Karpas-422 (cell line): Measurements from ENCODE around the gene STUM. TPM values are rescaled to one million over a fixed set of nuclear protein-coding genes. Genes with fewer than 3 reads are reported as not detected.

Source experiments
- DNase-seq: peaks from one replicate; pipeline ENCODE4 v3.0.0-alpha.2; 2015
- H2AFZ ChIP-seq: fragments of 200-600 bp; sonication (generic); 2 replicates; pipeline ENCODE4 v1.6.1; 2014; ENCODE audit warnings: antibody characterized with exemption, low read length, mixed read lengths
- H3K27ac ChIP-seq: fragments of 200-600 bp; sonication (generic); 2 replicates; pipeline ENCODE4 v1.5.1; 2014; ENCODE audit warnings: mild to moderate bottlenecking, low read length, moderate library complexity
- H3K27me3 ChIP-seq: fragments of 200-600 bp; sonication (generic); 2 replicates; pipeline ENCODE4 v1.6.1; 2014; ENCODE audit warnings: low read length, mixed read lengths
- H3K36me3 ChIP-seq: fragments of 200-600 bp; sonication (generic); 2 replicates; pipeline ENCODE4 v1.6.1; 2014; ENCODE audit warnings: low read length, mixed read lengths; ENCODE audit not compliant: insufficient read depth
- H3K4me1 ChIP-seq: fragments of 200-600 bp; sonication (generic); 2 replicates; pipeline ENCODE4 v1.6.1; 2014; ENCODE audit warnings: mild to moderate bottlenecking, low read length, mixed read lengths
- H3K4me2 ChIP-seq: fragments of 200-600 bp; sonication (generic); 2 replicates; pipeline ENCODE4 v1.6.1; 2014; ENCODE audit warnings: low read length, low read depth, mild to moderate bottlenecking; ENCODE audit not compliant: poor library complexity, severe bottlenecking
- H3K4me3 ChIP-seq: fragments of 200-600 bp; sonication (generic); 2 replicates; pipeline ENCODE4 v1.5.1; 2014; ENCODE audit warnings: mild to moderate bottlenecking, antibody characterized with exemption, low read length, mixed read lengths
- H3K79me2 ChIP-seq: fragments of 200-600 bp; sonication (generic); 2 replicates; pipeline ENCODE4 v1.6.1; 2014; ENCODE audit warnings: mild to moderate bottlenecking, low read length, mixed read lengths
- H3K9ac ChIP-seq: fragments of 200-600 bp; sonication (generic); 2 replicates; pipeline ENCODE4 v1.6.0; 2014; ENCODE audit warnings: low read length
- H3K9me2 ChIP-seq: fragments of 200-600 bp; sonication (generic), shearing (Covaris generic); replicated peaks from 2 replicates; pipeline ENCODE4 v1.6.0; 2014; ENCODE audit warnings: mild to moderate bottlenecking, low read length, moderate library complexity; ENCODE audit not compliant: insufficient read depth
- H3K9me3 ChIP-seq: fragments of 300-700, 200-600 bp; sonication (generic); 2 replicates; pipeline ENCODE4 v1.6.1; 2014; ENCODE audit warnings: low read length, mixed read lengths
- H4K20me1 ChIP-seq: fragments of 200-600 bp; sonication (generic); 2 replicates; pipeline ENCODE4 v1.6.1; 2014; ENCODE audit warnings: mild to moderate bottlenecking, antibody characterized with exemption, low read length, low read depth; ENCODE audit not compliant: insufficient read depth
- total RNA-seq: library from RNA; depleted of rRNA; stranded (reverse); fragments of >200 nt; shearing (Covaris generic); gene quantifications from 2 replicates; pipeline ENCODE4 v1.2.3, GENCODE V29; 2014; ENCODE audit warnings: low replicate concordance

STUM gene
- total RNA-seq, 1 experiment from 2014 or later = 0.15 TPM

- Histone ChIP-seq H3K9ac (no peak overlapping the region), H3K9me2 (no peaks in the 10 kb centered on the region), H3K36me3 (no peaks in the 10 kb centered on the region), H2AFZ (no peak overlapping the region), H4K20me1 (no peaks in the 10 kb centered on the region), H3K27me3 (no peaks in the 10 kb centered on the region), H3K4me3 (no peak overlapping the region), H3K27ac (no peak overlapping the region), H3K4me1 (peaks cover 17% of the 10 kb centered on the region), H3K4me2 (no peak overlapping the region), H3K79me2 (no peaks in the 10 kb centered on the region), H3K9me3 (no peaks in the 10 kb centered on the region)
- DNase-seq = no peak
Measured at GRCh38 chr1:226602186-226603021, 53.8 kb downstream of the STUM start.

DNA sequence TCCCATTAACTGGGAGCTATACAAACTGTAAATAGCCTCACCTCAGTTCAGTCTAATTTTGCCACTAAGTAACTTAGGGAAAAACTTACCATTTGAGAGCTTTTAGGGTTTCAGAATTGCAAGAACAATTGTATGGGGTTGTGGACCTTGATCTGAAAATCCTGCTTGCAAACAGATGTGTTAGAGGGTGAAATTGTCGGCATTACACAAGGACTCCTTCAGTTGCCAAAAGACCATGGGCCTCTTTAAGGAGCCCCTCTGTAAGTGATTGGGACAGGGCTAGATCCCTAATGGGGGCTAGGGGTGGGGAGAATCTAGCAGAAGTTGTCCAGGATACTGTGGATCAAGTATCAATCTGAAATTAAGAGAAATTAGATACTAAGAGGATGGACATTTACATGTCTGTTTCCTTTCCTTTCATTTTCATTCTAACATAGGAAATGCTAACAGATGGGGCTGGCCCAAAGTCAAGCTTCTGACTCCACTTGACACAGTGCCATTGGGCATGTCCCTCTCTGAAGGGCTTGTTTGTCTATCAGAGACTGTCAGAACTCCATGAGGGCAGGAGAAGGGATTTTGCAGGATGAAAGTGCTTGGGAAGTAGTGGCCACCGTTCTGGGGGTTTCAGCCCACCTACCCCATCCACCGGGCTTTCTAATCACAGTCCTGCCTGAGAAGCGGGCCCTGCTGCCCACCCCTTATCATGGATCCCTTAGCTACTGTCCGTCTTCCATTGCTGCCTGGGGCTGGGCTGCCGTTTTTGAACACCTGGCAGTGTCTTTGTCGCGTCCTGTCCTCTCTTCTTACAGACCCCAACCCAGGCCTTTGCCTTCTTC is 54.7 kb downstream of the STUM start:
- peaks cover 10% of the 10 kb centered on the region for H3K4me1 ChIP-seq
- no peaks in the 10 kb centered on the region for H3K27me3 ChIP-seq
- H2AFZ ChIP-seq = no peak overlapping the region
- no peak overlapping the region for H3K4me2 ChIP-seq
- no peaks in the 10 kb centered on the region for H3K9me3 ChIP-seq
- H3K36me3 ChIP-seq = no peaks in the 10 kb centered on the region
- no peaks in the 10 kb centered on the region for H3K9me2 ChIP-seq
- H3K9ac ChIP-seq = no peak overlapping the region
- no peak overlapping the region for H3K4me3 ChIP-seq
- DNase-seq = no peak
- H3K27ac ChIP-seq = no peak overlapping the region
- no peaks in the 10 kb centered on the region for H3K79me2 ChIP-seq
- H4K20me1 ChIP-seq = no peaks in the 10 kb centered on the region

GRCh38 chr1:226603858-226604559 is 55.4 kb downstream of the STUM start:
- H3K36me3 ChIP-seq = no peaks in the 10 kb centered on the region
- H3K27me3 ChIP-seq = no peaks in the 10 kb centered on the region
- H3K9ac ChIP-seq = no peak overlapping the region
- H3K27ac ChIP-seq = no peak overlapping the region
- H2AFZ ChIP-seq = no peak overlapping the region
- no peaks in the 10 kb centered on the region for H4K20me1 ChIP-seq
- H3K9me2 ChIP-seq = no peaks in the 10 kb centered on the region
- H3K4me2 ChIP-seq = no peak overlapping the region
- H3K4me1 ChIP-seq = peaks cover 10% of the 10 kb centered on the region
- no peaks in the 10 kb centered on the region for H3K79me2 ChIP-seq
- DNase-seq = no peak
- H3K9me3 ChIP-seq = no peaks in the 10 kb centered on the region
- no peak overlapping the region for H3K4me3 ChIP-seq

- H3K9ac ChIP-seq = no peak overlapping the region
- H4K20me1 ChIP-seq = no peaks in the 10 kb centered on the region
- H3K4me1 ChIP-seq = peaks cover 10% of the 10 kb centered on the region
- no peaks in the 10 kb centered on the region for H3K36me3 ChIP-seq
- H3K4me3 ChIP-seq = no peak overlapping the region
- DNase-seq = no peak
- H3K79me2 ChIP-seq = no peaks in the 10 kb centered on the region
- H3K4me2 ChIP-seq = no peak overlapping the region
- H3K9me2 ChIP-seq = no peaks in the 10 kb centered on the region
- no peak overlapping the region for H2AFZ ChIP-seq
- no peaks in the 10 kb centered on the region for H3K27me3 ChIP-seq
- H3K27ac ChIP-seq = no peak overlapping the region
- no peaks in the 10 kb centered on the region for H3K9me3 ChIP-seq
Measured at GRCh38 chr1:226604560-226605317, 56.2 kb downstream of the STUM start.

- no peak for DNase-seq
- no peaks in the 10 kb centered on the region for H3K9me3 ChIP-seq
- H3K36me3 ChIP-seq = no peaks in the 10 kb centered on the region
- no peak overlapping the region for H2AFZ ChIP-seq
- no peaks in the 10 kb centered on the region for H3K27me3 ChIP-seq
- no peaks in the 10 kb centered on the region for H3K79me2 ChIP-seq
- no peaks in the 10 kb centered on the region for H3K9me2 ChIP-seq
- H3K4me2 ChIP-seq = no peak overlapping the region
- H3K27ac ChIP-seq = no peak overlapping the region
- no peaks in the 10 kb centered on the region for H4K20me1 ChIP-seq
- H3K4me1 ChIP-seq = peaks cover 10% of the 10 kb centered on the region
- H3K9ac ChIP-seq = no peak overlapping the region
- no peak overlapping the region for H3K4me3 ChIP-seq
Measured at GRCh38 chr1:226605318-226605950, 56.9 kb downstream of the STUM start.

DNA sequence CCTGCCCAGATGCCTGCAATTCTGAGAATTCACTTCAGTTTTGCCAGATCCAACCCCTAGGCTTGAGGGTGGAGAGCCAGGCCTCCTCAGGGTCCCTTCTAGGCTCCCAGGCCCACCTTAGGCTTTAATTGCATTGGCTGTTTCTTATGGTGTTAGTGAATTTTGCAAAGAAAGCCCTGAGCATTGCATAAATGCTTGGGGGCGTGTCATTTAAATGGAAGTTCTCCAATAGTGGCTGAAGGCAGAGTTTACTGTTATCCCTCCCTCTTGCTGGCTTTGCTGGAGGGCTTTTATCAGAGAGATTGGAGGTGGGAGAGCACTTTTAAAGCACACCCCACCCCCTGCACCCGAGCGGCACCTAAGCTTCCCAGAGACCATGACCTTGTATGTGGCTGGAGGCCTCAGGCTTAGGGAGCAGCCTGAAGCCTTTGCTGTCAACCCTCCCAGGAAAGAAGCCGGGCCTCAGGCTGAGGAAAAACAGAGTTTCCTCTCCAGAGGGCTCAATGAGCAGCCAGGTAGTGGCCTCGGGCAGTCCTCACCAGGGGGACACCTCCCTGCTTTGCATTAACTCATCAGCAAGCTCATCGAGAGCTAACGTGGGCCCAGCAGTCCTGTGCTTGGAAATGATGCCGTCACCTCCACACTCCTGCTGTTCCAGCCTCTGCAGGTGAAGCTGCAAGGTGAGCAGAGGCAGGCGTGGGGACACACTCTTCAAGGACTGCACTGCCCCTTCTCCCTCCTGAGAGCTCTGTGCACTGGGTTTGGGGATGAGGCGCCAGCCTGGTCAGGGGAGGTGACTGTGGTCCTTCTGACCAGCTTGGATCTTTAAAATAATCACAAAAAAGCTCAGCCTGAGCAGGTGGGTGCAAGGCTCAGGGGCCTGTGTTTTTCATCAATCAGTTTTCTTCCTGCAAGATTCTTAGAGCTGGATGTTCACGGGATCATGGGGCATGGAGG is 58.0 kb downstream of the STUM start:
- peaks cover 10% of the 10 kb centered on the region for H3K4me1 ChIP-seq
- H2AFZ ChIP-seq = no peak overlapping the region
- no peak overlapping the region for H3K9ac ChIP-seq
- no peaks in the 10 kb centered on the region for H4K20me1 ChIP-seq
- no peaks in the 10 kb centered on the region for H3K27me3 ChIP-seq
- no peak for DNase-seq
- no peaks in the 10 kb centered on the region for H3K9me2 ChIP-seq
- H3K9me3 ChIP-seq = no peaks in the 10 kb centered on the region
- H3K4me2 ChIP-seq = no peak overlapping the region
- H3K36me3 ChIP-seq = no peaks in the 10 kb centered on the region
- no peaks in the 10 kb centered on the region for H3K79me2 ChIP-seq
- no peak overlapping the region for H3K27ac ChIP-seq
- no peak overlapping the region for H3K4me3 ChIP-seq

DNA sequence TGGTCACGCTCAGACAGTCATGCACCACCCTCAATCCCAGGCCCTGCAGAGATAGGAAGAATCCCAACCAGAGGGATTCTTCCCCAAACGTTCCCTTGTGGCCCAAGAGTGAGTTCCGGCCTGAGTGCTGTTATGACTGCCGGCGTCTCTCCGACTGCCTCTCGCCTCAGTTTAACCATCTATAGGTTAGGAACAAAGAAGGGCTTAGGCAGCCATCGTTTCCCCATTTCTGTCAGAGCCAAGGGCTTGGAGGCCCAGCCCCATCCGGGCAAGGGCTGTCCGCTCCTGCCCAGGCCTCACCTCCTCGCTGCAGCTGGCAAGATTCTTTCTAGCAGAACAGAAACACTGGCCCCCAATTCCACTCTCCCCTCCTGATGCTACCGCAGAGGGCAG is 58.7 kb downstream of the STUM start:
- no peak overlapping the region for H3K27ac ChIP-seq
- no peak overlapping the region for H2AFZ ChIP-seq
- H3K36me3 ChIP-seq = no peaks in the 10 kb centered on the region
- no peak overlapping the region for H3K4me2 ChIP-seq
- peaks cover 10% of the 10 kb centered on the region for H3K4me1 ChIP-seq
- H3K4me3 ChIP-seq = no peak overlapping the region
- no peaks in the 10 kb centered on the region for H3K9me2 ChIP-seq
- H3K9ac ChIP-seq = no peak overlapping the region
- no peaks in the 10 kb centered on the region for H4K20me1 ChIP-seq
- DNase-seq = no peak
- no peaks in the 10 kb centered on the region for H3K79me2 ChIP-seq
- no peaks in the 10 kb centered on the region for H3K27me3 ChIP-seq
- no peaks in the 10 kb centered on the region for H3K9me3 ChIP-seq
